Measurements from ENCODE around the gene LEMD1. TPM values are rescaled to one million over a fixed set of nuclear protein-coding genes. Genes with fewer than 3 reads are reported as not detected.
A peak's percentile ranks its signal among the peaks of the same experiment; 100 is the strongest.

Gene LEMD1
- total and polyA plus RNA-seq, 4 donors: 0.72 to 1.5 (median 1.1) TPM

- WGBS, 2 donors: 34 to 39% methylated on average over 5 of the region's 5 CpGs
- H3K9me3 ChIP-seq (ENCODE audit: control insufficient read depth in 4 of 4, insufficient read depth in 3 of 4, low read length in 3 of 4): no peaks in the 10 kb centered on the region
- H3K9ac ChIP-seq (ENCODE audit: insufficient read depth in 1 of 2, low read length in 2 of 2): no peak overlapping the region
- no peak overlapping the region for H3K4me3 ChIP-seq
- H3K27ac ChIP-seq (ENCODE audit: low read depth in 1 of 2, low read length in 1 of 2): no peak overlapping the region
- H3K27me3 ChIP-seq (ENCODE audit: control insufficient read depth in 3 of 3, insufficient read depth in 3 of 3, low read length in 2 of 3): no peaks in the 10 kb centered on the region
- H3K4me1 ChIP-seq (ENCODE audit: control insufficient read depth in 5 of 5, insufficient read depth in 5 of 5, low read length in 5 of 5): peaks cover 0 to 13% (median 7%) of the 10 kb centered on the region in 5 donors
- peak; percentile 67 to 82 (median 81) for DNase-seq
- H3K36me3 ChIP-seq (ENCODE audit: control insufficient read depth in 4 of 4, insufficient read depth in 4 of 4, low read length in 4 of 4): no peaks in the 10 kb centered on the region
- ATAC-seq (ENCODE audit: insufficient read depth, low FRiP score): peak; percentile 42
- peak; percentile 66 for TF ChIP-seq CTCF (IDR thresholded peaks at IDR 0.05; ENCODE audit: control extremely low read depth, extremely low read depth)
Measured at GRCh38 chr1:205354259-205355074, 67.4 kb downstream of the LEMD1 start.

- no peaks in the 10 kb centered on the region for H3K9me3 ChIP-seq (ENCODE audit: control insufficient read depth in 4 of 4, insufficient read depth in 3 of 4, low read length in 3 of 4)
- no peaks in the 10 kb centered on the region for H3K36me3 ChIP-seq (ENCODE audit: control insufficient read depth in 4 of 4, insufficient read depth in 4 of 4, low read length in 4 of 4)
- no peak overlapping the region for H3K9ac ChIP-seq (ENCODE audit: insufficient read depth in 1 of 2, low read length in 2 of 2)
- ATAC-seq (ENCODE audit: insufficient read depth, low FRiP score) (no peak), DNase-seq (no peak)
- H3K4me1 ChIP-seq (ENCODE audit: control insufficient read depth in 5 of 5, insufficient read depth in 5 of 5, low read length in 5 of 5): peaks cover 0 to 13% (median 9%) of the 10 kb centered on the region in 5 donors
- TF ChIP-seq CTCF (IDR thresholded peaks at IDR 0.05; ENCODE audit: control extremely low read depth, extremely low read depth): no peak
- no peak overlapping the region for H3K4me3 ChIP-seq
- no peak overlapping the region for H3K27ac ChIP-seq (ENCODE audit: low read depth in 1 of 2, low read length in 1 of 2)
- WGBS, 2 donors: 72 to 80% methylated on average over 6 of the region's 6 CpGs
- no peaks in the 10 kb centered on the region for H3K27me3 ChIP-seq (ENCODE audit: control insufficient read depth in 3 of 3, insufficient read depth in 3 of 3, low read length in 2 of 3)
Measured at GRCh38 chr1:205353612-205354011, 68.2 kb downstream of the LEMD1 start.

- no peaks in the 10 kb centered on the region for H3K27me3 ChIP-seq (ENCODE audit: control insufficient read depth in 3 of 3, insufficient read depth in 3 of 3, low read length in 2 of 3)
- no peaks in the 10 kb centered on the region for H3K9me3 ChIP-seq (ENCODE audit: control insufficient read depth in 4 of 4, insufficient read depth in 3 of 4, low read length in 3 of 4)
- ATAC-seq (ENCODE audit: insufficient read depth, low FRiP score) (no peak), DNase-seq (no peak)
- no peak overlapping the region for H3K9ac ChIP-seq (ENCODE audit: insufficient read depth in 1 of 2, low read length in 2 of 2)
- H3K4me1 ChIP-seq (ENCODE audit: control insufficient read depth in 5 of 5, insufficient read depth in 5 of 5, low read length in 5 of 5): peaks cover 0 to 13% (median 9%) of the 10 kb centered on the region in 5 donors
- TF ChIP-seq CTCF (IDR thresholded peaks at IDR 0.05; ENCODE audit: control extremely low read depth, extremely low read depth): no peak
- no peak overlapping the region for H3K27ac ChIP-seq (ENCODE audit: low read depth in 1 of 2, low read length in 1 of 2)
- 84 to 89% methylated on average over 4 of the region's 4 CpGs for WGBS, 2 donors
- no peaks in the 10 kb centered on the region for H3K36me3 ChIP-seq (ENCODE audit: control insufficient read depth in 4 of 4, insufficient read depth in 4 of 4, low read length in 4 of 4)
- H3K4me3 ChIP-seq: no peak overlapping the region
Measured at GRCh38 chr1:205353191-205353590, 68.7 kb downstream of the LEMD1 start.
